GM12891 (cell line): Measurements from ENCODE around the gene ST7.

Experiments
- PAX5 ChIP-seq: IDR thresholded peaks from 2 replicates; pipeline ENCODE4 v1.6.1; 2011; ENCODE audit warnings: low read length, moderate library complexity, mild to moderate bottlenecking; ENCODE audit not compliant: insufficient read depth, severe bottlenecking
- POLR2A ChIP-seq: IDR thresholded peaks from 2 replicates; pipeline ENCODE4 v1.6.1; 2011; ENCODE audit warnings: low read depth, low read length, control low read depth
- POLR2AphosphoS5 ChIP-seq: IDR thresholded peaks from 2 replicates; pipeline ENCODE4 v1.6.1; 2011; ENCODE audit warnings: low read depth, low read length, control low read depth
- POU2F2 ChIP-seq: IDR thresholded peaks from 2 replicates; pipeline ENCODE4 v1.6.1; 2011; ENCODE audit warnings: low read depth, mild to moderate bottlenecking, control low read depth, low read length, moderate library complexity
- SPI1 ChIP-seq: IDR thresholded peaks from 2 replicates; pipeline ENCODE4 v1.6.1; 2011; ENCODE audit warnings: low read depth, low read length, control low read depth
- TAF1 ChIP-seq: IDR thresholded peaks from 2 replicates; pipeline ENCODE4 v1.6.1; 2011; ENCODE audit warnings: low read depth, low read length, control low read depth

DNA sequence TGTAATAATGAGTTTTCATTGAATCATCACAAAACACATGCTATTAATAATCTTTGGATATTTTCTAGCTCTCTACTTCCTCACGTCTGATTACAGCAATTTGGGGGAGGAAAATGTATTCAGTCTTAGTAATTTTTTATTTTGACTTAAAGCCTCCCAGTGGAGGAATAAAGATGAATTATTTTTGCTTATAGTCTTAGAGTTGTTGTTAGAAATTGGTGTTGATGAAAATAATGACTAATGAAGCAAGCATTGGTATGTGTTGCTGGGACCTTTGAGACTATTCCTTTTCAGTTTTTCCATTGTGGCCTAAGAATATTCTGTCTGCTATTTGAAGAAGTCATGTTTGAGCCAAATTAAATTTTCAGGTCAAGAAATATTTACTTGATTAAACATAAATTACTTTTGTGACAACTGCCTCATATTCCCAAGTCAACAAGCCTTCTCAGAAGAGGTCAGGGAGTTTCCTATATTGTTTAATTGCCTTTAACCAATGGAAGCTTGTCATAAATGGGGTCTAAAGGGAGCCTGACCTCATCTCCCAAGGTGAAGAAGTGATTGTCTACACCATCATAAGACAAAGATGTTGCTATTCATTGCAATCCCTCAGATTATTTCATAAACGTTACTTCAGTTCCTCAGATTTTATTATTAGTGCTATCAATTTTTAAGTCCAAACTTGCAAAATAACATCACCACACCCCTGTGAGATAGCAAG is 90.0 kb downstream of the ST7 start:
- TF ChIP-seq POLR2A, result no peak
- no peak for TF ChIP-seq POLR2AphosphoS5
- TF ChIP-seq TAF1, result no peak
- TF ChIP-seq SPI1, result no peak
- no peak for TF ChIP-seq PAX5
- no peak for TF ChIP-seq POU2F2
